ENCODE results near the gene MED22. TPM values are rescaled to one million over a fixed set of nuclear protein-coding genes. Genes with fewer than 3 reads are reported as not detected.
A peak's percentile ranks its signal among the peaks of the same experiment; 100 is the strongest.

The MED22 gene
- polyA plus RNA-seq, 1 donor (not counting 4 experiments of a cell fraction or from before 2014, with no cell fraction given): 15.9 TPM

- Histone ChIP-seq H3K9ac (ENCODE audit: control insufficient read depth, extremely low read depth, insufficient read depth, low read length) (peak overlapping the region; percentile 97), H3K27me3 (ENCODE audit: control insufficient read depth, extremely low read depth, insufficient read depth, low read length) (no peaks in the 10 kb centered on the region), H3K4me2 (ENCODE audit: control insufficient read depth, extremely low read depth, insufficient read depth, low read depth, low read length) (peak overlapping the region; percentile 83), H3K9me1 (ENCODE audit: control insufficient read depth, extremely low read depth, insufficient read depth, low read length) (no peaks in the 10 kb centered on the region), H4K20me1 (ENCODE audit: control insufficient read depth, extremely low read depth, insufficient read depth, low read length) (peaks cover 12% of the 10 kb centered on the region), H3K36me3 (ENCODE audit: control insufficient read depth in 2 of 2, extremely low read depth in 1 of 2, insufficient read depth in 2 of 2, low read length in 2 of 2) (peaks cover 52 to 65% of the 10 kb centered on the region in 2 experiments), H3K4me1 (ENCODE audit: control insufficient read depth, extremely low read depth, insufficient read depth, low read length) (peaks cover 19% of the 10 kb centered on the region), H3K9me3 (ENCODE audit: control insufficient read depth, low read depth, low read length) (no peaks in the 10 kb centered on the region), H3K79me2 (ENCODE audit: control insufficient read depth, insufficient read depth, low read length) (peaks cover 45% of the 10 kb centered on the region), H2AFZ (ENCODE audit: control insufficient read depth, low read length) (peak overlapping the region; percentile 34), H3K27ac (ENCODE audit: control insufficient read depth, insufficient read depth, low read length) (peak overlapping the region; percentile 97), H3K4me3 (ENCODE audit: control insufficient read depth in 2 of 3, extremely low read depth in 1 of 3, insufficient read depth in 2 of 3, low read depth in 1 of 3, low read length in 3 of 3) (peak overlapping the region; percentile 86 to 92 (median 92))
- dilution Hi-C loops (cut with MboI; ENCODE audit: extremely low pct_ligation_motif_present, low sequenced_read_pairs): no loop called here
- TF ChIP-seq CTCF (optimal IDR thresholded peaks at IDR 0.05 in 1 of 3, IDR thresholded peaks at IDR 0.05 in 1 of 3, conservative IDR thresholded peaks at IDR 0.05 in 1 of 3; ENCODE audit: extremely low read depth in 1 of 3, insufficient read depth in 2 of 3, low read length in 3 of 3): no peak
- TF ChIP-seq EZH2 (IDR thresholded peaks at IDR 0.05; ENCODE audit: low read length): no peak
- FAIRE-seq: no peak
- DNase-seq (ENCODE audit: low read depth, low spot score): no peak
Measured at GRCh38 chr9:133347515-133347984, 381 bp downstream of the MED22 start.

- Histone ChIP-seq H3K9me1 (ENCODE audit: control insufficient read depth, extremely low read depth, insufficient read depth, low read length) (no peaks in the 10 kb centered on the region), H3K9ac (ENCODE audit: control insufficient read depth, extremely low read depth, insufficient read depth, low read length) (peak overlapping the region; percentile 97), H3K79me2 (ENCODE audit: control insufficient read depth, insufficient read depth, low read length) (peaks cover 45% of the 10 kb centered on the region), H4K20me1 (ENCODE audit: control insufficient read depth, extremely low read depth, insufficient read depth, low read length) (peaks cover 3% of the 10 kb centered on the region), H3K9me3 (ENCODE audit: control insufficient read depth, low read depth, low read length) (no peaks in the 10 kb centered on the region), H3K4me2 (ENCODE audit: control insufficient read depth, extremely low read depth, insufficient read depth, low read depth, low read length) (peak overlapping the region; percentile 83), H3K27ac (ENCODE audit: control insufficient read depth, insufficient read depth, low read length) (peak overlapping the region; percentile 97), H3K27me3 (ENCODE audit: control insufficient read depth, extremely low read depth, insufficient read depth, low read length) (no peaks in the 10 kb centered on the region), H3K4me1 (ENCODE audit: control insufficient read depth, extremely low read depth, insufficient read depth, low read length) (peaks cover 19% of the 10 kb centered on the region), H3K4me3 (ENCODE audit: control insufficient read depth in 2 of 3, extremely low read depth in 1 of 3, insufficient read depth in 2 of 3, low read depth in 1 of 3, low read length in 3 of 3) (peak overlapping the region; percentile 72 to 92 (median 81)), H3K36me3 (ENCODE audit: control insufficient read depth in 2 of 2, extremely low read depth in 1 of 2, insufficient read depth in 2 of 2, low read length in 2 of 2) (peaks cover 51 to 57% of the 10 kb centered on the region in 2 experiments), H2AFZ (ENCODE audit: control insufficient read depth, low read length) (no peak overlapping the region)
- dilution Hi-C loops (cut with MboI; ENCODE audit: extremely low pct_ligation_motif_present, low sequenced_read_pairs): no loop called here
- TF ChIP-seq EZH2 (IDR thresholded peaks at IDR 0.05; ENCODE audit: low read length): no peak
- TF ChIP-seq CTCF (optimal IDR thresholded peaks at IDR 0.05 in 1 of 3, IDR thresholded peaks at IDR 0.05 in 1 of 3, conservative IDR thresholded peaks at IDR 0.05 in 1 of 3; ENCODE audit: extremely low read depth in 1 of 3, insufficient read depth in 2 of 3, low read length in 3 of 3): no peak
- DNase-seq (ENCODE audit: low read depth, low spot score) (no peak), FAIRE-seq (no peak)
Measured at GRCh38 chr9:133346021-133346785, 1.7 kb downstream of the MED22 start.
